ENCODE measurements around the gene TP53. TPM values are rescaled to one million over a fixed set of nuclear protein-coding genes. Genes with fewer than 3 reads are reported as not detected.

TP53 gene
- total RNA-seq, 1 experiment from 2014 or later: 97.5 TPM

Other genes with a start within 250 kb of the TP53 start
- gene FGF11, start 248.0 kb downstream of the TP53 start, total RNA-seq (2014; rRNA removed; shearing (Covaris generic)): 12.5 and 20.7 TPM in 2 replicates
- gene CHRNB1, start 242.4 kb downstream of the TP53 start, total RNA-seq (2014; rRNA removed; shearing (Covaris generic)): 6.6 and 6.8 TPM in 2 replicates
- 9.0 and 10.4 TPM in 2 replicates for gene ZBTB4, start 207.9 kb downstream of the TP53 start, total RNA-seq (2014; rRNA removed; shearing (Covaris generic))
- gene SLC35G6, start 206.0 kb downstream of the TP53 start, total RNA-seq (2014; rRNA removed; shearing (Covaris generic)): not detected in 2 replicates
- 46.1 and 48.6 TPM in 2 replicates for gene POLR2A, start 203.1 kb downstream of the TP53 start, total RNA-seq (2014; rRNA removed; shearing (Covaris generic))
- gene TNFSF12, start 138.4 kb downstream of the TP53 start, total RNA-seq (2014; rRNA removed; shearing (Covaris generic)): 6.2 and 9.6 TPM in 2 replicates
- gene TNFSF13, start 128.7 kb downstream of the TP53 start, total RNA-seq (2014; rRNA removed; shearing (Covaris generic)): 0.94 and 1.7 TPM in 2 replicates
- 137 and 203 TPM in 2 replicates for gene SENP3, start 125.6 kb downstream of the TP53 start, total RNA-seq (2014; rRNA removed; shearing (Covaris generic))
- 0.22 and 0.55 TPM in 2 replicates for gene CD68, start 107.9 kb downstream of the TP53 start, total RNA-seq (2014; rRNA removed; shearing (Covaris generic))
- 111 and 146 TPM in 2 replicates for gene MPDU1, start 103.6 kb downstream of the TP53 start, total RNA-seq (2014; rRNA removed; shearing (Covaris generic))
- gene SOX15, start 97.4 kb downstream of the TP53 start, total RNA-seq (2014; rRNA removed; shearing (Covaris generic)): 33.8 and 44.0 TPM in 2 replicates
- 49.0 and 52.0 TPM in 2 replicates for gene FXR2, start 72.6 kb downstream of the TP53 start, total RNA-seq (2014; rRNA removed; shearing (Covaris generic))
- 45.5 and 55.8 TPM in 2 replicates for gene SAT2, start 59.7 kb downstream of the TP53 start, total RNA-seq (2014; rRNA removed; shearing (Covaris generic))
- gene SHBG, start 57.4 kb downstream of the TP53 start, total RNA-seq (2014; rRNA removed; shearing (Covaris generic)): 0.35 and 1.5 TPM in 2 replicates
- gene ATP1B2, start 36.6 kb downstream of the TP53 start, total RNA-seq (2014; rRNA removed; shearing (Covaris generic)): 1.6 and 7.0 TPM in 2 replicates
- gene WRAP53, start 987 bp upstream of the TP53 start, total RNA-seq (2014; rRNA removed; shearing (Covaris generic)): 32.9 and 41.3 TPM in 2 replicates
- gene EFNB3, start 17.7 kb upstream of the TP53 start, total RNA-seq (2014; rRNA removed; shearing (Covaris generic)): 6.0 and 6.4 TPM in 2 replicates
- gene DNAH2, start 30.3 kb upstream of the TP53 start, total RNA-seq (2014; rRNA removed; shearing (Covaris generic)): 0.11 and 0.24 TPM in 2 replicates
- gene KDM6B, start 146.7 kb upstream of the TP53 start, total RNA-seq (2014; rRNA removed; shearing (Covaris generic)): 1.1 and 1.6 TPM in 2 replicates
- gene TMEM88, start 167.6 kb upstream of the TP53 start, total RNA-seq (2014; rRNA removed; shearing (Covaris generic)): 7.2 and 27.0 TPM in 2 replicates
- 59.0 and 81.9 TPM in 2 replicates for gene NAA38, start 170.1 kb upstream of the TP53 start, total RNA-seq (2014; rRNA removed; shearing (Covaris generic))
- gene CYB5D1, start 170.5 kb upstream of the TP53 start, total RNA-seq (2014; rRNA removed; shearing (Covaris generic)): 10.2 and 10.3 TPM in 2 replicates
- gene CHD3, start 201.3 kb upstream of the TP53 start, total RNA-seq (2014; rRNA removed; shearing (Covaris generic)): 30.1 TPM in 2 replicates
- gene RNF227, start 228.8 kb upstream of the TP53 start, total RNA-seq (2014; rRNA removed; shearing (Covaris generic)): 0.17 and 2.0 TPM in 2 replicates
- 0.37 TPM in 1 of 2 replicates, not detected in the other for gene KCNAB3, start 242.4 kb upstream of the TP53 start, total RNA-seq (2014; rRNA removed; shearing (Covaris generic))
- gene TRAPPC1, start 244.5 kb upstream of the TP53 start, total RNA-seq (2014; rRNA removed; shearing (Covaris generic)): 8.1 and 12.0 TPM in 2 replicates
- gene CNTROB, start 244.7 kb upstream of the TP53 start, total RNA-seq (2014; rRNA removed; shearing (Covaris generic)): 5.5 and 6.8 TPM in 2 replicates

Measured in H7 (cell line).